LNCaP clone FGC (cell line): Measurements from ENCODE around the gene ZNRD2.

Source experiments
- DNase-seq: peaks from one replicate; pipeline ENCODE4 v3.0.0-alpha.2; 2011; ENCODE audit warnings: low read depth
- H3K4me3 ChIP-seq: 2 replicates; pipeline ENCODE4 v1.5.1; 2011; ENCODE audit warnings: mild to moderate bottlenecking, low read depth, low read length, control low read depth
- CTCF ChIP-seq: IDR thresholded peaks from 2 replicates; pipeline ENCODE4 v1.5.1; 2012; ENCODE audit warnings: mild to moderate bottlenecking; ENCODE audit not compliant: control insufficient read depth, insufficient read depth; ENCODE audit errors: extremely low read depth

ZNRD2 gene

GRCh38 chr11:65586676-65587075, 16.4 kb downstream of the ZNRD2 start:
- TF ChIP-seq CTCF, result no peak
- DNase-seq, result no peak
- H3K4me3 ChIP-seq, result no peak overlapping the region

DNA sequence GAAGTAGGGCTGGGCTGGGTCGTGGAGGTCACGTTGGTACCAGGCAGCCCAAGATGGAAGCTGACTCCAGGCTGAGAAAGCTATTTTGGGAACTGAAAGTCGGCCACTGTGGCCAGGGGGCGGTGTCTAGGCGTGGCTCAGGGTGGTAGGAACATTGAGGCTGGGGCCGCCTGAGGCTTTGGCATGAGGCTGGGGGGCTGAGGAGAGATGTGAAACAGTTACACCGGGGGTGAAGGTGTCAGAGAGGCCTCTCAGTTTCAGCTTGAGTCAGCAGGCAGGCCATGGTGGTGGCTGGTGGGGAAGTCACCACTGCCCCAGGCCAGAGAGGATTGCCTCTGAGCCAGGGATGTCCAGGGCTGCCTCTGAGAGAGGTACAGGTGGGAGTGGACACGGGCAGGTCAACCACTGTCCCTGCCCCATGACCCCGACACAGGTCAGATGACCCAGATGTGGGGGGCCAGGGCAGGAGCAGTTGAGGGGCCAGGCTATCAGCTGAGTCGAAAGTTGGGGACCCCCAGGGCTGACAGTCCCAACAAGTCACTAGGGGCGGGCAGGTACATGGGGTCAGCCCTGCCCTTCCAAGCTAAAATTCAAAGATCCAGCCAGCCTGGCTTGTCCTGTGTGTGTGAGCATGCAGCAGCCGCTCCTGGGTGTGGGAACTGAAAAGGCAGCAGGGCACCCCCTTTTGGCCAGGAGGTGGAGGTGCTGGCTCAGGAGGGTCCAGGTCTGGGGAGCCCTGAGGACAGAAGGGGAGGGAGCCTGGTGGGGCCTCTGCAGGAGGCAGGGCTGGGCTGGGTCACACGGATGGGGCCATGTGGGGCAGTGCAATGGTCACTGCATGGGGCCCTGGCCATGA, 18.1 kb downstream of the ZNRD2 start:
- TF ChIP-seq CTCF, result peak; percentile 42
- no peak overlapping the region for H3K4me3 ChIP-seq
- DNase-seq, result no peak

- no peak overlapping the region for H3K4me3 ChIP-seq
- DNase-seq, result no peak
- no peak for TF ChIP-seq CTCF
Measured at GRCh38 chr11:65589444-65590239, 19.4 kb downstream of the ZNRD2 start.

GRCh38 chr11:65590240-65590738, 20.0 kb downstream of the ZNRD2 start:
- DNase-seq, result peak; percentile 17
- H3K4me3 ChIP-seq, result no peak overlapping the region

DNA sequence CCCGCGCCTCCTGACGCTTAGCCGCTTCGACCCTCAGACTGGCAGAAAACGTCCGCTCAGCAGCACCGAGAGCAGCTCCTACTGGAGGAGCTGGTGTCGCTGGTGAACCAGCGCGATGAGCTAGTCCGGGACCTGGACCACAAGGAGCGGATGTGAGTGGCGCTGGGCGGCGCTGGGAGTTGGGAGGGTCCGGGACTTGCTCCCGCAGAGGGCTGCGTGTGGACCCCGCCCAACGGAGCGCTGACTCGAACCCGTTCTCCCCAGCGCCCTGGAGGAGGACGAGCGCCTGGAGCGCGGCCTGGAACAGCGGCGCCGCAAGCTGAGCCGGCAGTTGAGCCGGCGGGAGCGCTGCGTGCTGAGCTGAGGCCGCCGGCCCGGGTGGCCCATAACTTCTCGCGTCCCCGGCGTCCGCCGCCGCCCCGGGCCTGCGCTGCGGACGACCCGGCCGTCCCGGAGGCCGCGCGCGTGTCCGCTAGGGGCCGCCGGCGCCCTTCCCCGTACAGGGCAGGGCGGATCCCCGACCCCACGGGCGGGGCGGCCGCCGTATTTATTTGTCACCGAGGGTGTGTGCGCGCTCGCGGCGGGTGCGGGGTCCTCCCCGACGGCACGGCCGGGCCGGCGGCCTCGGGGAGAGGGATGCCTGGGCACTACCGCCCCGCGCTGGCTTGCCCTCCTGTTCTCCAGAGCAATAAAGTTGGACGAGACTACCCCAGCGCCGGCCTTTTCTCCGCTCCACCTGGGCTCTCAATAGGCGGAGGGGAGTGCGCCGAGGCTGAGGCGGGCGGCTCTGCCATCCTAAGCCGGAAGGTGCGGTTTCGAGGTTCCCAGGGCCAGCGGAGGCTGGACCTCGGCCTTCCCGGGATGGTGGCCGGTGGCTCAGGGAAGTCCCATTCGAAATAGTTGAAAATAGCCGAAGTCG, 21.9 kb downstream of the ZNRD2 start:
- no peak for TF ChIP-seq CTCF
- H3K4me3 ChIP-seq, result no peak overlapping the region
- DNase-seq, result no peak

More at GRCh38 chr11:65590240-65590738, 20.0 kb downstream of the ZNRD2 start:
- TF ChIP-seq CTCF, result no peak

- DNase-seq, result no peak
- TF ChIP-seq CTCF, result no peak
- H3K4me3 ChIP-seq, result no peak overlapping the region
Measured at GRCh38 chr11:65592858-65593517, 22.7 kb downstream of the ZNRD2 start.
